C4-2B (cell line): ENCODE data around the gene HCFC1.

Experiments
- ZFX ChIP-seq: fragments of 450-650 bp; IDR thresholded peaks from 2 replicates; pipeline ENCODE4 v1.6.1; 2017
- TF ChIP-seq, protein P1 (sequence below): fragments of 450-650 bp; conservative IDR thresholded peaks from 2 replicates; pipeline ENCODE4 v1.5.1; 2017; ENCODE audit warnings: mild to moderate bottlenecking

DNA sequence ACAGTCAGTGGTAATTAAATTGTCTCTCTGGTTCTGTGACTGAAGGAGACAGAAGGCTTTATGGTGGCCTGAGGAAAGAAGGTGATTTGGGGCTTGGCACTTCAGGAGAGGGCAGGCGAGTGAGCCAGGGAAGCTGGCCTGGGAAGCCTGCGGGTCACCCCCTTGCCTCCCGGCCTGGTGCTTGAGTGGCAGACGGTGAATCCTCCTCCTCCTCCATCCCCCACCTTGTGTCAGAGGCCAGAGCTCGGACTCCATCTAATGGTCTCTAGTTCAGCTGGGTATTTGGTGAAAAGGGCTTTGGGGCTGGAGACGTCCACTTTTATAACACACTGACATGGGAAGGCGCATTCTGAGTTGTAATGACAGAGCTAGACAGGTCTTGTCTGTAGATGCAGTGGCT is 9.6 kb upstream of the HCFC1 start:
- TF ChIP-seq, protein P1, sequence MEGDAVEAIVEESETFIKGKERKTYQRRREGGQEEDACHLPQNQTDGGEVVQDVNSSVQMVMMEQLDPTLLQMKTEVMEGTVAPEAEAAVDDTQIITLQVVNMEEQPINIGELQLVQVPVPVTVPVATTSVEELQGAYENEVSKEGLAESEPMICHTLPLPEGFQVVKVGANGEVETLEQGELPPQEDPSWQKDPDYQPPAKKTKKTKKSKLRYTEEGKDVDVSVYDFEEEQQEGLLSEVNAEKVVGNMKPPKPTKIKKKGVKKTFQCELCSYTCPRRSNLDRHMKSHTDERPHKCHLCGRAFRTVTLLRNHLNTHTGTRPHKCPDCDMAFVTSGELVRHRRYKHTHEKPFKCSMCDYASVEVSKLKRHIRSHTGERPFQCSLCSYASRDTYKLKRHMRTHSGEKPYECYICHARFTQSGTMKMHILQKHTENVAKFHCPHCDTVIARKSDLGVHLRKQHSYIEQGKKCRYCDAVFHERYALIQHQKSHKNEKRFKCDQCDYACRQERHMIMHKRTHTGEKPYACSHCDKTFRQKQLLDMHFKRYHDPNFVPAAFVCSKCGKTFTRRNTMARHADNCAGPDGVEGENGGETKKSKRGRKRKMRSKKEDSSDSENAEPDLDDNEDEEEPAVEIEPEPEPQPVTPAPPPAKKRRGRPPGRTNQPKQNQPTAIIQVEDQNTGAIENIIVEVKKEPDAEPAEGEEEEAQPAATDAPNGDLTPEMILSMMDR = no peak
- no peak for TF ChIP-seq ZFX
